ENCODE data around the gene ZNF134.

ZNF134 gene

DNA sequence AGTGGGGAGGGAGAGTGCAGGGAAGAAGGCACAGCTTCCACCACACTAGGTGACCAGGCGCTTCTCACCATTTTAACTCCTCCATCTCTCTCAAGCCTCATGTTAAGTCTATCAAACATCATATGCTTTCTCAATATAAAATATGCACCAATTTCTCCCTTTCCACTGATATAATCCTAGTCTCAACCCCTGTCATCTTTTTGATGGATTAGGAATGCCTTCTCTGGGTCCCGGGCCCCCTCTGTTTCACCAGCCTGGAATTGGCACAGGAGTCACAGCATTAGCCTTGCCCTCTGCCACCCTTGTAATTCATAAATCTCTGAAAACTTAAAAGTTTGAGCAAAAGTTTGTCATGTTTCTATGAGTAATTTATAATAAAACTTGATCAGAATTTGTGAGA is 54.6 kb downstream of the ZNF134 start, which contains the start of gene ZSCAN4:
Gene ZSCAN4 (plus strand): TSS at position 301 of the 400 bp plus-strand sequence. CDS start 7,211 bp downstream, outside the sequence.
- H3K4me3 ChIP-seq (ENCODE audit: control insufficient read depth, low read depth, low read length), result no peak within 1 kb of the TSS
- TF ChIP-seq, protein P1, sequence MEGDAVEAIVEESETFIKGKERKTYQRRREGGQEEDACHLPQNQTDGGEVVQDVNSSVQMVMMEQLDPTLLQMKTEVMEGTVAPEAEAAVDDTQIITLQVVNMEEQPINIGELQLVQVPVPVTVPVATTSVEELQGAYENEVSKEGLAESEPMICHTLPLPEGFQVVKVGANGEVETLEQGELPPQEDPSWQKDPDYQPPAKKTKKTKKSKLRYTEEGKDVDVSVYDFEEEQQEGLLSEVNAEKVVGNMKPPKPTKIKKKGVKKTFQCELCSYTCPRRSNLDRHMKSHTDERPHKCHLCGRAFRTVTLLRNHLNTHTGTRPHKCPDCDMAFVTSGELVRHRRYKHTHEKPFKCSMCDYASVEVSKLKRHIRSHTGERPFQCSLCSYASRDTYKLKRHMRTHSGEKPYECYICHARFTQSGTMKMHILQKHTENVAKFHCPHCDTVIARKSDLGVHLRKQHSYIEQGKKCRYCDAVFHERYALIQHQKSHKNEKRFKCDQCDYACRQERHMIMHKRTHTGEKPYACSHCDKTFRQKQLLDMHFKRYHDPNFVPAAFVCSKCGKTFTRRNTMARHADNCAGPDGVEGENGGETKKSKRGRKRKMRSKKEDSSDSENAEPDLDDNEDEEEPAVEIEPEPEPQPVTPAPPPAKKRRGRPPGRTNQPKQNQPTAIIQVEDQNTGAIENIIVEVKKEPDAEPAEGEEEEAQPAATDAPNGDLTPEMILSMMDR (IDR thresholded peaks at IDR 0.05; ENCODE audit: control insufficient read depth, insufficient read depth, low read depth, low read length, missing control alignments), result no peak

DNA sequence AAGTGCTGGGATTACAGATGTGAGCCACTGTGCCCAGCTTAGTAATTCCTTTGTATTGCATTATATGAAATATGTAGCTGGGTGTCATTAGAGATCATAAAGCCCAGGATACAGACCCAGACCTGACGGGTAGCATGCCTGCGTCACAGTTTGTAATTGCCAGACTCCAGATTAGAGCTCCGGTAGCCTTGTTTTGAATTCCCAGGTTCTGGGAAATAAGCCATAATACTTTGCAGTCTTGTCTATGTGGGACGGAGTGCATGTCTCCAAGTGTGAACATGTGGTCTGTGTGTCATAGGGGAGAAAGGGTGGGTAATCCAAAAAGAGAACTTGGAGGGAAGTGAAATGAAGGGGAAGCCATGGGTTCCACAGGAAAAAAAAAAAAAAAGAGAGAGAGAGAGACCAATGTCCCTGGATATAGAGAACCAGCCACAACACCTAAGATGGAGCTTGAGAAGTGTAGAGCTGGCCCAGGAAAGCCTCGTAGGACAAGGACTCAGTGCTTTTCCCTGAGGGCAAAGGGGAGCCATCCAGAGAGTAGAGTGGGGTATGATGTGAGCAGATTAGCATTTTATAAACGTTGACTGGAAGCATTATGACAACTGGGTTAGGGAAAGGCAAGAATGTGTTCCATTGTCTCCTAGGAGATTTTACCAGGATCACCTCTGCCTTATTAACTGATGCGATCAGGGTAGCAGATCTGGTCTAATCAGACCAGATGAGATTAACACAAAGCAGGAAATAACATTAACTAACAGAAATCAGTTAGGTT is 57.3 kb downstream of the ZNF134 start:
- TF ChIP-seq, protein P1 (IDR thresholded peaks at IDR 0.05; ENCODE audit: control insufficient read depth, insufficient read depth, low read depth, low read length, missing control alignments), result no peak
- DNase-seq (ENCODE audit: low read depth), result no peak
- no peak overlapping the region for H3K4me3 ChIP-seq (ENCODE audit: control insufficient read depth, low read depth, low read length)

More for the DNA sequence above, 54.6 kb downstream of the ZNF134 start, which contains the start of gene ZSCAN4:
- no peak for DNase-seq (ENCODE audit: low read depth)

DNA sequence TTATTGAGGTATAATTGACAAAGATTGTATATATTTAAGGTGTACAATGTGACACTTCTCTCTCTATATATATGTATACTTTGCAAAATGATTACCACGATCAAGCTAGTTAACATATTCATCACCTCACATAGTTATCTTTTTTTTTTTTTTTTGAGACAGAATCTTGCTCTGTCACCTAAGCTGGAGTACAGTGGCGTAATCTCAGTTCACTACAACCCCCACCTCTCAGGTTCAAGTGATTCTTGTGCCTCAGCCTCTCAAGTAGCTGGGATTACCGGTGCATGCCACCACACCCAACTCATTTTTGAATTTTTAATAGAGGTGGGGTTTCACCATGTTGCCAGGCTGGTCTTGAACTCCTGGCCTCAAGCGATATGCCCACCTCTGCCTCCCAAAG is 58.4 kb downstream of the ZNF134 start:
- H3K4me3 ChIP-seq (ENCODE audit: control insufficient read depth, low read depth, low read length), result no peak overlapping the region
- DNase-seq (ENCODE audit: low read depth), result no peak

More for the DNA sequence above, 58.4 kb downstream of the ZNF134 start:
- TF ChIP-seq, protein P1 (IDR thresholded peaks at IDR 0.05; ENCODE audit: control insufficient read depth, insufficient read depth, low read depth, low read length, missing control alignments), result no peak
